GM18909 (cell line): ENCODE data around the gene COG2.
"Not testable (repeated sequence)": the region's sequence is repeated elsewhere in the genome, so short reads cannot be mapped to it uniquely, and the experiment has no call there.

Experiments
- ATAC-seq: cut with Tn5 transposase; IDR thresholded peaks from one replicate; pipeline ENCODE4 v1.9.1; 2021; ENCODE audit warnings: mild to moderate bottlenecking; ENCODE audit not compliant: unreplicated experiment, poor library complexity

Gene COG2

GRCh38 chr1:230624097-230624713 lies 18.1 kb upstream of the COG2 start:
- no peak for ATAC-seq

- no peak for ATAC-seq
Measured at GRCh38 chr1:230626232-230626631, 16.0 kb upstream of the COG2 start.

GRCh38 chr1:230627767-230628166 lies 14.5 kb upstream of the COG2 start:
- no peak for ATAC-seq

- ATAC-seq = no peak
Measured at GRCh38 chr1:230629511-230629910, 12.8 kb upstream of the COG2 start.

- ATAC-seq = no peak
Measured at GRCh38 chr1:230631477-230631876, 10.8 kb upstream of the COG2 start.

- ATAC-seq = no peak
Measured at GRCh38 chr1:230632273-230632873, 9.9 kb upstream of the COG2 start.

GRCh38 chr1:230633469-230633868 lies 8.8 kb upstream of the COG2 start:
- no peak for ATAC-seq

GRCh38 chr1:230634384-230634783 lies 7.9 kb upstream of the COG2 start:
- ATAC-seq = no peak

- ATAC-seq = no peak
Measured at GRCh38 chr1:230636575-230637148, 5.6 kb upstream of the COG2 start.

- no peak for ATAC-seq
Measured at GRCh38 chr1:230639714-230640209, 2.5 kb upstream of the COG2 start.

GRCh38 chr1:230641346-230641745 lies 935 bp upstream of the COG2 start:
- ATAC-seq = no peak

GRCh38 chr1:230641900-230642262 lies 400 bp upstream of the COG2 start:
- no peak for ATAC-seq

GRCh38 chr1:230643908-230644307 lies 1.6 kb downstream of the COG2 start:
- ATAC-seq = no peak

- no peak for ATAC-seq
Measured at GRCh38 chr1:230646710-230647302, 4.5 kb downstream of the COG2 start.

GRCh38 chr1:230647321-230647720 lies 5.0 kb downstream of the COG2 start:
- ATAC-seq = no peak

GRCh38 chr1:230648114-230648513 lies 5.8 kb downstream of the COG2 start:
- ATAC-seq = no peak

GRCh38 chr1:230650300-230650699 lies 8.0 kb downstream of the COG2 start:
- no peak for ATAC-seq

GRCh38 chr1:230651235-230651634 lies 9.0 kb downstream of the COG2 start:
- no peak for ATAC-seq

- ATAC-seq = not testable (repeated sequence)
Measured at GRCh38 chr1:230656719-230657118, 14.4 kb downstream of the COG2 start.

GRCh38 chr1:230658103-230658502 lies 15.8 kb downstream of the COG2 start:
- ATAC-seq = not testable (repeated sequence)

- ATAC-seq = no peak
Measured at GRCh38 chr1:230658691-230659090, 16.4 kb downstream of the COG2 start.
